Activated CD4-positive, alpha-beta T cell treated with anti-CD3 and anti-CD28 coated beads for 48 hours (primary cell): ENCODE data around the gene YY1AP1.
A peak's percentile ranks its signal among the peaks of the same experiment; 100 is the strongest.
"Not testable (repeated sequence)": the region's sequence is repeated elsewhere in the genome, so short reads cannot be mapped to it uniquely, and the experiment has no call there.

Source experiments
- DNase-seq: peaks from one replicate; pipeline ENCODE4 v3.0.0-alpha.2; 2020

YY1AP1 gene

GRCh38 chr1:155688324-155689080 is at the start of gene YY1AP1:
Gene YY1AP1 (minus strand): TSS chr1:155688774. CDS start chr1:155680436, 8,338 bp downstream.
- peak; percentile 93 for DNase-seq

GRCh38 chr1:155729031-155729898 is 40.7 kb upstream of the YY1AP1 start:
- peak; percentile 43 for DNase-seq

- no peak for DNase-seq
Measured at GRCh38 chr1:155725142-155725541, 36.6 kb upstream of the YY1AP1 start.

- DNase-seq = no peak
Measured at GRCh38 chr1:155719703-155720102, 31.1 kb upstream of the YY1AP1 start.

- DNase-seq = not testable (repeated sequence)
Measured at GRCh38 chr1:155718524-155719115, 30.0 kb upstream of the YY1AP1 start.

- no peak for DNase-seq
Measured at GRCh38 chr1:155717041-155717440, 28.5 kb upstream of the YY1AP1 start.

GRCh38 chr1:155715777-155716176 is 27.2 kb upstream of the YY1AP1 start:
- DNase-seq = no peak

GRCh38 chr1:155715056-155715455 is 26.5 kb upstream of the YY1AP1 start:
- DNase-seq = not testable (repeated sequence)

- DNase-seq = no peak
Measured at GRCh38 chr1:155713075-155713474, 24.5 kb upstream of the YY1AP1 start.

GRCh38 chr1:155712636-155713035 is 24.1 kb upstream of the YY1AP1 start:
- DNase-seq = not testable (repeated sequence)

- DNase-seq = not testable (repeated sequence)
Measured at GRCh38 chr1:155711457-155711856, 22.9 kb upstream of the YY1AP1 start.

- DNase-seq = no peak
Measured at GRCh38 chr1:155709391-155709790, 20.8 kb upstream of the YY1AP1 start.

GRCh38 chr1:155706139-155706538 is 17.6 kb upstream of the YY1AP1 start:
- no peak for DNase-seq

GRCh38 chr1:155704414-155704813 is 15.8 kb upstream of the YY1AP1 start:
- not testable (repeated sequence) for DNase-seq

- DNase-seq = no peak
Measured at GRCh38 chr1:155703216-155703615, 14.6 kb upstream of the YY1AP1 start.

GRCh38 chr1:155701675-155702074 is 13.1 kb upstream of the YY1AP1 start:
- not testable (repeated sequence) for DNase-seq

- not testable (repeated sequence) for DNase-seq
Measured at GRCh38 chr1:155699062-155699461, 10.5 kb upstream of the YY1AP1 start.

GRCh38 chr1:155698382-155699038 is 9.9 kb upstream of the YY1AP1 start:
- DNase-seq = no peak

- DNase-seq = not testable (repeated sequence)
Measured at GRCh38 chr1:155697616-155698015, 9.0 kb upstream of the YY1AP1 start.

GRCh38 chr1:155697046-155697445 is 8.5 kb upstream of the YY1AP1 start:
- no peak for DNase-seq

GRCh38 chr1:155696524-155696923 is 8.0 kb upstream of the YY1AP1 start:
- no peak for DNase-seq

- no peak for DNase-seq
Measured at GRCh38 chr1:155695608-155696007, 7.0 kb upstream of the YY1AP1 start.

- no peak for DNase-seq
Measured at GRCh38 chr1:155695072-155695471, 6.5 kb upstream of the YY1AP1 start.
